ENCODE data around the gene C1orf21. TPM values are rescaled to one million over a fixed set of nuclear protein-coding genes. Genes with fewer than 3 reads are reported as not detected.

C1orf21 gene
- total and polyA plus RNA-seq, 10 donors: 9.7 to 60.4 (median 26.7) TPM

GRCh38 chr1:184527402-184527801 is 140.6 kb downstream of the C1orf21 start:
- intact Hi-C loops (cut with DNase I; ENCODE audit: low total_unique reads): no loop called here
- Histone ChIP-seq H3K4me3 (no peak overlapping the region), H3K4me1 (peaks cover 0 to 12% (median under 1%) of the 10 kb centered on the region in 6 donors), H3K27ac (no peak overlapping the region), H3K27me3 (replicated peaks in 1 of 7) (no peaks in the 10 kb centered on the region), H3K36me3 (no peaks in the 10 kb centered on the region), H3K9me3 (no peaks in the 10 kb centered on the region)
- no peak for DNase-seq
- TF ChIP-seq POLR2A (IDR thresholded peaks at IDR 0.05) (no peak), CTCF (IDR thresholded peaks at IDR 0.05 in 8 of 11, conservative IDR thresholded peaks at IDR 0.05 in 3 of 11) (no peak), POLR2AphosphoS5 (IDR thresholded peaks at IDR 0.05) (no peak)
- 89 to 99% (median 94%) methylated on average over 4 of the region's 4 CpGs for WGBS, 5 donors

DNA sequence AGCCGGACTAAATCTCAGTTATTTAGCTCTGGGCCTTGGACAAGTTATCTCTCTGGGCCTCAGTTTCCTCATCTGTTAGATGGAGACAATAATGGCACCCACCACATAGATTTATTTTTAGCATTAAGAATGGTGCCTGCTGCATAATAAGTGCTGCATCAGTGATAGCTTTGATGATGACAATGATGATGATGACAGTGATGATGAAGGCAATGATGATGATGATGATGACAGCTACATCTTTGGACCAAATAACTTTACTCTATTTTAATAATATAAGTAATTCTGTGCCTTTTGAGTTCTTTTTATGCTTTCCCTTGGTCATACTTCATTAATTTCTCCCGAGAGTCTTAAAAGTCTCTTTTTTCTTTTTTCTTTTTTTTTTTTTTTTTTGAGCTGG is 143.4 kb downstream of the C1orf21 start:
- Histone ChIP-seq H3K36me3 (no peaks in the 10 kb centered on the region), H3K27ac (no peak overlapping the region), H3K9me3 (no peaks in the 10 kb centered on the region), H3K4me3 (no peak overlapping the region), H3K4me1 (peaks cover 0 to 25% (median 5%) of the 10 kb centered on the region in 6 donors), H3K27me3 (replicated peaks in 1 of 7) (no peaks in the 10 kb centered on the region)
- WGBS, 5 donors: 91 to 98% (median 95%) methylated on average over 2 of the region's 2 CpGs
- no peak for DNase-seq
- no peak for TF ChIP-seq POLR2A (IDR thresholded peaks at IDR 0.05)
- intact Hi-C loops (cut with DNase I; ENCODE audit: low total_unique reads): no loop called here

DNA sequence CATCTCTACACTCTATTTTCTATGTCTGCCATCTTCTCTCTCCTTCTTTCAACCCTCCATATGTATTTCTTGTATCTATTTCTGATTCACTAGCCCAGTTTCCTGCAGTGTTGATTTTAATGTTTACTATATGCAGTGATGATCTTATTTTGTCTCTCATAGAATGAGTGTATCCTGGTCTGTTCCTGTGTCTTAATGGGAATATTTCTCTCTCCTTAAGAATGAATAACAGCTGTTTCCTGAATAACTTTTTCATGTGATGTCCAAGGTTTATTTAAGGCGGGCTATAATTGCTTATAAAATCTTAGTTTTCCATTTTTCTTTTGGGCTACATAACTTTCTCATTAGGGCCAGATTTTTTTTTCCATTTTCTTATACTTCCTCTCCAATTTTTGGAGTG is 144.5 kb downstream of the C1orf21 start:
- Histone ChIP-seq H3K4me1 (peaks cover 0 to 25% (median 5%) of the 10 kb centered on the region in 6 donors), H3K4me3 (no peak overlapping the region), H3K36me3 (no peaks in the 10 kb centered on the region), H3K27ac (no peak overlapping the region), H3K27me3 (replicated peaks in 1 of 7) (no peaks in the 10 kb centered on the region), H3K9me3 (peaks cover 0 to 6% (median 0%) of the 10 kb centered on the region in 8 donors)
- 68 to 81% (median 75%) methylated on average over 1 of the region's 1 CpG for WGBS, 5 donors
- no peak for TF ChIP-seq POLR2A (IDR thresholded peaks at IDR 0.05)
- TF ChIP-seq CTCF (IDR thresholded peaks at IDR 0.05 in 8 of 11, conservative IDR thresholded peaks at IDR 0.05 in 3 of 11): no peak
- intact Hi-C loops (cut with DNase I; ENCODE audit: low total_unique reads): no loop called here
- DNase-seq: no peak

GRCh38 chr1:184532199-184532598 is 145.4 kb downstream of the C1orf21 start:
- H3K4me3 ChIP-seq: no peak overlapping the region
- no peaks in the 10 kb centered on the region for H3K27me3 ChIP-seq (replicated peaks in 1 of 7)
- no peak for DNase-seq
- no peaks in the 10 kb centered on the region for H3K36me3 ChIP-seq
- H3K4me1 ChIP-seq: peaks cover 0 to 25% (median 5%) of the 10 kb centered on the region in 6 donors
- 50 to 68% (median 63%) methylated on average over 2 of the region's 2 CpGs for WGBS, 5 donors
- intact Hi-C loops (cut with DNase I; ENCODE audit: low total_unique reads): no loop called here
- H3K27ac ChIP-seq: peak overlapping the region in 3 of 8 donors; percentile 1 to 21 (median 10)
- TF ChIP-seq CTCF (IDR thresholded peaks at IDR 0.05 in 8 of 11, conservative IDR thresholded peaks at IDR 0.05 in 3 of 11) (no peak), POLR2A (IDR thresholded peaks at IDR 0.05) (no peak), POLR2AphosphoS5 (IDR thresholded peaks at IDR 0.05) (no peak)
- H3K9me3 ChIP-seq: peaks cover 0 to 13% (median 0%) of the 10 kb centered on the region in 8 donors

DNA sequence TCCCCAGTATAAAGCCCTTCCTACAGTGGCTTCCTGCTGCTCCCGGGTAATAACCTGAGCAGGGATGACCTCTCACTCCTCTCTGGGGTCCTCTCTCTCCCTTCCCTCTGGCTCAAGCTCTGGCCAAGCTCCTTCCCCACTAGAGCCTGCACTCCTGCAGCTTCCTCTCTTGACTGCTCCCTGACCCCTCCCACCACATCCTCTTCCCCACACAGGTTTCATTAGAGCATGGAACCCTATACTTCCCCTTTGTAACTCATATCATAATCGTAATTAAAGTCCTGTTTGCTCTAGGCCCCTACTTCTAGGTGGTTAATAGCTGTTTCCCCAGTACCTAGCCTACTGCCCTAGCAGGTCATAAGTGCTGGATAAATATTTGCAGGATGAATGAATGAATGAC is 146.2 kb downstream of the C1orf21 start:
- intact Hi-C loops (cut with DNase I; ENCODE audit: low total_unique reads): no loop called here
- H3K4me3 ChIP-seq: no peak overlapping the region
- TF ChIP-seq POLR2A (IDR thresholded peaks at IDR 0.05): no peak
- TF ChIP-seq CTCF (IDR thresholded peaks at IDR 0.05 in 8 of 11, conservative IDR thresholded peaks at IDR 0.05 in 3 of 11): no peak
- no peak for TF ChIP-seq POLR2AphosphoS5 (IDR thresholded peaks at IDR 0.05)
- peak overlapping the region in 2 of 8 donors; percentile 1 to 10 for H3K27ac ChIP-seq
- H3K27me3 ChIP-seq (replicated peaks in 1 of 7): no peaks in the 10 kb centered on the region
- H3K9me3 ChIP-seq: peaks cover 0 to 17% (median 2%) of the 10 kb centered on the region in 8 donors
- 23 to 39% (median 28%) methylated on average over 2 of the region's 2 CpGs for WGBS, 5 donors
- no peak for DNase-seq
- peaks cover 0 to 25% (median 5%) of the 10 kb centered on the region in 6 donors for H3K4me1 ChIP-seq
- H3K36me3 ChIP-seq: no peaks in the 10 kb centered on the region
